GM23248 (cell line): ENCODE data around the gene NEU2. TPM values are rescaled to one million over a fixed set of nuclear protein-coding genes. Genes with fewer than 3 reads are reported as not detected.

Experiments
- DNase-seq: peaks from one replicate; pipeline ENCODE4 v3.0.0-alpha.2; 2015
- H2AFZ ChIP-seq: fragments of 200-600 bp; sonication (generic); 2 replicates; pipeline ENCODE4 v1.6.1; 2016; ENCODE audit warnings: antibody characterized with exemption
- H3F3A ChIP-seq: fragments of 200-600 bp; sonication (generic); 2 replicates; pipeline ENCODE4 v1.6.1; 2016; ENCODE audit warnings: mild to moderate bottlenecking, antibody characterized with exemption, mixed run types; ENCODE audit not compliant: insufficient read depth
- H3K27ac ChIP-seq: fragments of 200-600 bp; sonication (generic); 2 replicates; pipeline ENCODE4 v1.5.1; 2016; ENCODE audit warnings: mild to moderate bottlenecking
- H3K27me3 ChIP-seq: fragments of 200-600 bp; sonication (generic); replicated peaks from 2 replicates; pipeline ENCODE4 v1.6.1; 2016; ENCODE audit warnings: mild to moderate bottlenecking; ENCODE audit not compliant: insufficient read depth
- H3K36me3 ChIP-seq: fragments of 200-600 bp; sonication (generic); 2 replicates; pipeline ENCODE4 v1.6.1; 2016; ENCODE audit warnings: low read depth, mild to moderate bottlenecking
- H3K4me1 ChIP-seq: fragments of 200-600 bp; sonication (generic); 2 replicates; pipeline ENCODE4 v1.6.1; 2016; ENCODE audit warnings: mild to moderate bottlenecking; ENCODE audit not compliant: insufficient read depth
- H3K4me2 ChIP-seq: fragments of 200-600 bp; sonication (generic); one replicate; pipeline ENCODE4 v1.6.1; 2016; ENCODE audit warnings: mild to moderate bottlenecking; ENCODE audit not compliant: unreplicated experiment
- H3K4me3 ChIP-seq: fragments of 200-600 bp; sonication (generic); 2 replicates; pipeline ENCODE4 v1.5.1; 2016; ENCODE audit warnings: mild to moderate bottlenecking
- H3K79me2 ChIP-seq: fragments of 200-600 bp; sonication (generic); 2 replicates; pipeline ENCODE4 v1.6.1; 2016; ENCODE audit warnings: mild to moderate bottlenecking; ENCODE audit not compliant: insufficient read depth
- H3K9ac ChIP-seq: fragments of 200-600 bp; sonication (generic); 2 replicates; pipeline ENCODE4 v1.6.1; 2016; ENCODE audit warnings: mild to moderate bottlenecking
- H3K9me2 ChIP-seq: fragments of 200-600 bp; sonication (generic); 2 replicates; pipeline ENCODE4 v1.6.1; 2016; ENCODE audit warnings: mixed run types, mild to moderate bottlenecking, moderate library complexity; ENCODE audit not compliant: insufficient read depth
- H3K9me3 ChIP-seq: fragments of 200-600 bp; sonication (generic); one replicate; pipeline ENCODE4 v1.6.1; 2017; ENCODE audit warnings: low read depth
- H4K20me1 ChIP-seq: fragments of 200-600 bp; sonication (generic); 2 replicates; pipeline ENCODE4 v1.6.0; 2016; ENCODE audit not compliant: insufficient read depth
- EZH2 ChIP-seq: fragments of 200-600 bp; sonication (generic); IDR thresholded peaks from 2 replicates; pipeline ENCODE4 v1.6.1; 2018; ENCODE audit warnings: antibody characterized with exemption, mild to moderate bottlenecking; ENCODE audit not compliant: insufficient read depth, poor library complexity, severe bottlenecking
- EZH2phosphoT487 ChIP-seq: fragments of 200-600 bp; sonication (generic); IDR thresholded peaks from 2 replicates; pipeline ENCODE4 v1.6.1; 2018; ENCODE audit warnings: antibody characterized with exemption, moderate library complexity, mild to moderate bottlenecking, low read depth; ENCODE audit not compliant: insufficient read depth
- WGBS, 2 experiments: methylation state at CpG; one replicate each; pipeline ENCODE4 v1.1.6; 2015 to 2017; ENCODE audit warnings: low lambda C conversion rate in 2 of 2, low coverage in 1 of 2; ENCODE audit errors: missing lambda C conversion rate in 2 of 2; 5-methylcytosine and 5-hydroxymethylcytosine counted together
- in situ Hi-C: fragments of 300-500 bp; cut with MboI; formaldehyde crosslinking; loops from 2 replicates; pipeline ENCODE4 v1.15.0; 2020
- polyA plus RNA-seq: library from polyadenylated mRNA; unstranded; fragments of >200 nt; fragmentation: Nextera tagmentation; extraction: Ambion mirVana; gene quantifications from 2 replicates; pipeline ENCODE4 v1.2.1, GENCODE V29; 2016
- total RNA-seq: library from RNA; depleted of rRNA; stranded (reverse); fragments of >200 nt; shearing (Covaris generic); gene quantifications from 2 replicates; pipeline ENCODE4 v1.2.3, GENCODE V29; 2014; rRNA removed

Gene NEU2
- total and polyA plus RNA-seq, 2 experiments from 2014 or later, result not detected

DNA sequence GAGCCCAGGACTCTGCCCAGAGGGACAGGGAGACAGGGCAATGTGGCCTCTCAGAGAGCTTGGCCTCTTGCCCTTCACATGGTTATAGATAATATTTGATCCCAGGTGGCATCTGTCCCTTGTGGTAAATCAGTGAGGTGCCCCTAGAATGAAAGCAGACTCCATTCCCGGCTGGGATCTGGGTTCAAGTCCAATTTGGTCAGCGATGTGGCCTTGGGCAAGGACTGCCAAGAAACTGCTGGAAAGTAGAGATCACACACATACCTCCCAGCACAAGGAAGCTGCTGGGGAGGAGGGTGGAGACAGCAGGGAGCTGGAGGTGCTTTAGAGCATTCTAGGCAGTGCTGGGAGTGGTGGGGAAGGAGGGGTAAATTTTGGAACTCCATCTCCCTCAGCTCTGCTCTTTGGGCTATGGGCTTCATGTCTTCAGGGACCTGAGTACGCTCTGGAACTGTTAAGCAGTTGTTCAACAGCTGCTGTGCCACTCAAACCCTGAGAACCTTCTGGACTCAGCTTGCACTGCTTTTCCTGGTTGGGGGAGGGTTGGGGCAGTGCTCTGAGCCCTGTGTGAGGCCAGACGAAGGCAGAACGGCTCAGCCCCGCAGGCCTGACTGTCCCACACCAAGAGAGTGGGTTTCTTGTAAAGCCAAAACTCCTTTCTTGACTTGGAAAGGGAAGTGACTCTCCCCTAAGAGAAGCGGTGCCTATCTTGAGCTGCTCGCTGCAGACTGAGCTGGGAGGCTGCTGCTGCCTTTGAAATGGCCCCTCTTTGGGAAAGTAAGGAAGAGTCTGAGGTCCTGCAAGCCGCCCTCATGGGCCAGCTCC, 50.7 kb downstream of the NEU2 start:
- Histone ChIP-seq H3K36me3 (no peaks in the 10 kb centered on the region), H3K79me2 (no peaks in the 10 kb centered on the region), H3K4me3 (no peak overlapping the region), H3K9me3 (no peaks in the 10 kb centered on the region), H2AFZ (no peak overlapping the region), H4K20me1 (no peaks in the 10 kb centered on the region), H3K9me2 (no peaks in the 10 kb centered on the region), H3K4me1 (peaks cover 4% of the 10 kb centered on the region; the same call in 1 of the 2 replicates), H3K4me2 (no peak overlapping the region), H3K27ac (no peak overlapping the region), H3F3A (no peaks in the 10 kb centered on the region), H3K27me3 (peaks cover 31% of the 10 kb centered on the region), H3K9ac (no peak overlapping the region)
- TF ChIP-seq EZH2, result no peak
- no peak for TF ChIP-seq EZH2phosphoT487
- WGBS, 2 experiments, result 49 to 54% methylated on average over 9 of the region's 9 CpGs
- no peak for DNase-seq
- in situ Hi-C loops, result no loop called here

DNA sequence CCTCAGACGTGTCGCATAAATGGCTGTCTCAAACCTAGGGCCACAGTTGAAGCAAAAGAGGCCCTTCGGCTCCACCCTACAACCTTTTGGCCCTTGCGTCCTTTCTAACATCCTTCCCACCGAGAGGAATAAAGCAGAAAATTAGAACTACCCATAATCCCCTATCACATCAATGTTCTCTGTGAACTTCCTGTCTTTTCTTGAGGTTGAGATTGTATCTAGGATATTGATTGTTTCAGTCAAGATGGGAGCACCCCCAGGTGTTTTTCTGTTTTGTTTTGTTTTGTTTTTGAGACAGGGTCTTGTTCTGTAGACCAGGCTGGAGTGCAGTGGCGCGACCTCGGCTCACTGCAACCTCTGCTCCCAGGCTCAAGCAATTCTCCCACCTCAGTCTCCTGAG, 51.3 kb downstream of the NEU2 start:
- Histone ChIP-seq H3K79me2 (no peaks in the 10 kb centered on the region), H3K27ac (no peak overlapping the region), H3K36me3 (no peaks in the 10 kb centered on the region), H3K4me2 (no peak overlapping the region), H3K27me3 (peaks cover 26% of the 10 kb centered on the region), H3F3A (no peaks in the 10 kb centered on the region), H4K20me1 (no peaks in the 10 kb centered on the region), H3K4me3 (no peak overlapping the region), H3K9me3 (no peaks in the 10 kb centered on the region), H2AFZ (no peak overlapping the region), H3K9ac (no peak overlapping the region), H3K9me2 (no peaks in the 10 kb centered on the region), H3K4me1 (peaks cover 4% of the 10 kb centered on the region; the same call in 1 of the 2 replicates)
- in situ Hi-C loops, result no loop called here
- TF ChIP-seq EZH2phosphoT487 (no peak), EZH2 (no peak)
- DNase-seq, result no peak
- 77 to 82% methylated on average over 8 of the region's 8 CpGs for WGBS, 2 experiments

DNA sequence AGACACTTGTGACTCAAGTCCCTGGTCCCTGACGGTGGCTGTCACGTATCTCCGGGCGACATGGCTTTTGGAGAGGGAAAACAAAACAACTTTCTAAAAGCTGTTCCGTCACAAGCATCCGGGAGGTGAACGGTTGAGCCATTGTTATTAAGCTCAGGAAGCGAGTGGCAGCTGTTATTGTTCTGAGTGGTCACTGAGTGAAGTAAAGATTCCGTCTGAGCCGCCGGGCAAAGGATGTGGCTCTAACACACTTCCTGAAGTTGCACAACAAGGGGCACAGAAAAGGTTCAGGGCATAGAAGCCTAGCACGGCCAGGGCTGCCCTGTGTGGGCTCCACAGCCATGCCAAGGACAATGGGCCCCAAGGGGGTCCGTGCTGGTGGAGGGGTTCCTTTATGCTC, 52.0 kb downstream of the NEU2 start:
- DNase-seq, result no peak
- no peak overlapping the region for H2AFZ ChIP-seq
- H3K36me3 ChIP-seq, result no peaks in the 10 kb centered on the region
- no peaks in the 10 kb centered on the region for H3K9me2 ChIP-seq
- 61 to 67% methylated on average over 13 of the region's 13 CpGs for WGBS, 2 experiments
- peaks cover 19% of the 10 kb centered on the region for H3K27me3 ChIP-seq
- H3K4me2 ChIP-seq, result no peak overlapping the region
- H4K20me1 ChIP-seq, result no peaks in the 10 kb centered on the region
- in situ Hi-C loops, result no loop called here
- H3K4me1 ChIP-seq, result peaks cover 4% of the 10 kb centered on the region; the same call in 1 of the 2 replicates
- no peaks in the 10 kb centered on the region for H3F3A ChIP-seq
- no peaks in the 10 kb centered on the region for H3K9me3 ChIP-seq
- H3K27ac ChIP-seq, result no peak overlapping the region
- no peak overlapping the region for H3K4me3 ChIP-seq
- H3K9ac ChIP-seq, result no peak overlapping the region
- no peaks in the 10 kb centered on the region for H3K79me2 ChIP-seq
- TF ChIP-seq EZH2phosphoT487, result no peak
- no peak for TF ChIP-seq EZH2

Other genes starting within 250 kb of the NEU2 start
- 0.63 TPM in 1 of 2 replicates, not detected in the other for gene SNORC, start 162.4 kb upstream of the NEU2 start, total RNA-seq
- 0.39 TPM in 1 of 2 replicates, not detected in the other for gene SNORC, start 162.4 kb upstream of the NEU2 start, polyA plus RNA-seq
- gene NGEF, start 19.4 kb upstream of the NEU2 start, total RNA-seq, result 0.43 TPM in 1 of 2 replicates, not detected in the other
- 0.35 TPM in 1 of 2 replicates, not detected in the other for gene NGEF, start 19.4 kb upstream of the NEU2 start, polyA plus RNA-seq
- not detected in 2 replicates for gene INPP5D, start 27.7 kb downstream of the NEU2 start, total RNA-seq
- gene INPP5D, start 27.7 kb downstream of the NEU2 start, polyA plus RNA-seq, result 0.13 and 0.23 TPM in 2 replicates
- gene ATG16L1, start 219.0 kb downstream of the NEU2 start, total RNA-seq, result 17.2 and 18.5 TPM in 2 replicates
- 16.2 and 16.7 TPM in 2 replicates for gene ATG16L1, start 219.0 kb downstream of the NEU2 start, polyA plus RNA-seq